ENCODE measurements around the gene VAV1.
"Not testable (repeated sequence)": the region's sequence is repeated elsewhere in the genome, so short reads cannot be mapped to it uniquely, and the experiment has no call there.

VAV1 gene

DNA sequence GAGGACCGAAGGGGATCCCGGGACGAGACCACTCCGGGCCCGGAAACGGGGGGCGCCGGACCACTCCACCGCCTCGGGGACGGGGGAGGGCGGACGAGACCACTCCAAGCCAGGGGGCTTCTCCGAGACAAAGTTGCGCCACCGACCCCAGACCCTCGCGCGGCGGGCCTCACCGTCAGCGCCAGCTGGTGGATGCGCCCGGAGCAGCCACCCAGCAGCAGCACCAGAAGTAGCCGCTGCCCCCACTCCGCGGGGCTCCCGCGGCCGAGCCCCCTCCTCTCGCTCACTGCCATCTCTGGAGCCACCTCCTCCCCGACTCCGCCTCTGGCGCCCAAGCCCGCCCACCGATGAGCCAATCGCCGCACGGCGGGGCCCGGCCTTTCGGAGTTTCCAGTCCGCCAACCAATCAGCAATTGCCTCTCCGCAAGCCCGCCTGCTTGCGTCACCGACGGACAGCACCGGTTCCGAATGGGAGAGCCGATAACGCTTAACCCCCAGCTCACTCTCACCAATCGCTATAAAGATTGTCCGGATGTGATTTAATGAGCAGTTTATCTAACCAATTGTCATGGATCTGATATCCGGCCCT is 35.1 kb upstream of the VAV1 start, which contains the start of gene GPR108:
GPR108 (minus strand) TSS at position 297 of the 589 bp plus-strand sequence; CDS start at position 293, 4 bp downstream.
- DNase-seq: peak; percentile 100

DNA sequence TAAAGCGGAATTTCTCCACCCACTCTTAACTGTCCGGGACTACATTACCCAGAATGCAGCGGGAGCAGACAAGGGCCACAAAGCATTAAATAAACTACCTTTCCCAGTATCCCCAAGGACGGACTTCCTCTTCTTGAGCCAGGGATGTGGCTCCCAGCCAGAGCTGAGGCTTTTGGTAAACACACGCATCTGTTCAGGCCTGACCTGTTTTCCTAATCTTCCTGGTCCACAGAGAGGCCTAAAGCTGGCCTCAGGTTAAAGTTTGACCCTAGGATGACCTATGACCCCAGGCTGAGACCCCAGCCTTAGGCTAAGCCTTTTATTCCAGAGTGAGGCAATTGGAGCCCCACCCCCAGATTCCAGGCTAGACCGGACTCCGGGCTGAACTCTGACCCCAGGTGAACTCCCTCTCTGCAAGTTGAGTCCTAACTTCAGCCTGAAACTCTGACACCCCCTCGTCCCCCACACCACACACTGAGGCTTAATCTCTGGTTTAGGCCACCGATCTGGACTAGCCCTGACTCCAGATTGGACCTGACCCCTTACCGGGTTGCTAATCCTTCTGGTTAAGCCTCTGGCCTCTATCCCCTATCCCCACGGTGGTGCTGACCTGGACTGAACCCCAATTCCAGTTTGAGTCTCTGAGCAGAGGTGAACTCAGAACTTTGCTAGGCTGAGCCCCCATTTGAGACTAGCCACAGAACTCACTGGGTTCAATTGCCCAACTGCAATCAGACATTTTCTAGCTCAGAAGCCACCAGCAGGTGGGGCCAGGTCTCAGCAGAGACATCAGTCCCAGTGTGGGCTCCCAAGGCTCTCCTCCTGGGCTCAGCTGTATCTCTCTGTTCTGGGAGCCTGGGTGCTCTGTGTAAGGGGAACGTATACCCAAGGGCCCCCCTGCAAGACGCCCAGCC is 34.4 kb upstream of the VAV1 start:
- peak; percentile 81 to 86 for DNase-seq

GRCh38 chr19:6738787-6739389 is 33.6 kb upstream of the VAV1 start:
- no peak for DNase-seq

DNA sequence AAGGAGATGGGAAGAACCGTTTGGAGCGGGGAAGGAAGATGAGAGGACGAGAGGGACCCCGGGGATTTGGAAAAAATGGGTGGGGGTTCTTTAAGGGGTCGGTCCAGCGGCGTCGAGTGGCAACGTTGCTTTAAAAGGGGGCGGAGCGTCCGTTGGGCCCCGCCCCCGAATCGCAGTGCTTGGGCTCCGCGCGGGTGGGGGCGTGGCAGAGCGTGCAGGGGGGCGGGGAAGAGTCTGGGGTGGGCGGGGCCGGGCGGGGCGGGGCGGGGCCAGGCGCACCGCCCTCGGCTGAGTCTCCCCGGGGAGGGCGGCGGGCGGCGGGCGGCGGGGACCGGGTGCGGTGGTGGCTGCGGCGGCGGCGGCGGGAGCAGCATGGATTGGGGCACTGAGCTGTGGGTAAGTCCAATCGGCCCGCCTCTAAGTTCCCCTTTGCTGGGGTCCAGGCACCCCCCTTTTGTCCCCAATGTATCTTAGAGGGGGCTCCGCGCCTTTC is 33.1 kb upstream of the VAV1 start, which contains the start of gene TRIP10:
TRIP10 (plus strand) TSS at position 291 of the 493 bp plus-strand sequence; CDS start at position 373, 82 bp downstream.
- DNase-seq: peak; percentile 83 to 90

DNA sequence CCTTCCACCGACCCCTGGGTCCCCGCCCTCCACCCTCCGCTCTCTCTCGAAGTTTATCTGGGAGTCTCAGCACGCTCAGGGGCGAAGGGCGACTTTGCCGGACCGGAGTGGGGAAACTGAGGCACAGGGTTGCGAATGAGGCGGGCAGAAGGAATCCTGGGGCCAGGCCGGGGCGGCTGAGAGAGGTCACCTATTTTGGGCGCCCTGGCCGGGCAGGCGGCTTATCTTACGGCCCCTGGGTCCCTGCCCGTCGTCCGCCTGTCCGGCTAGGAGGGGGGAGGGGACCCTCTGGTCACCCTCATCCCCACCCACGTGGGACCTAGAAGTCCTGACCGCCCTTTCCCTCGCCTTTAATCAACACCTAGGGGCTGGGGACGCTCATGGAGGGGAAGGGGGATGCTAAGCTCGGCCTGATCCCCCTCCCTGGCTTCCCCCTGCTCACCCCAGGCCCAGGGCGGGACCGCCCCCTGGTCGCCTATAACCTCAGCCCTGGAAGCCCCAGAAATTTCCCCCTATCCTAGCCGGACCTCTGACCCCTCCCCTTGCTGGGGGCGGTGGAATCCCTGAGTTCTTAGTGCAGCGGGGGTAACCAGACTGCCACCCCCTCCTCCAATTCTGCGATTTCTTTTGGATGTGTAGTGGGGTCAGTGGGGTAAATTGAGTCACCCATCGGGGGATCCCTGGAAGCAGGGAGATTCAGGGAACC is 32.5 kb upstream of the VAV1 start:
- peak in 1 of 2 donors; percentile 24 for DNase-seq

DNA sequence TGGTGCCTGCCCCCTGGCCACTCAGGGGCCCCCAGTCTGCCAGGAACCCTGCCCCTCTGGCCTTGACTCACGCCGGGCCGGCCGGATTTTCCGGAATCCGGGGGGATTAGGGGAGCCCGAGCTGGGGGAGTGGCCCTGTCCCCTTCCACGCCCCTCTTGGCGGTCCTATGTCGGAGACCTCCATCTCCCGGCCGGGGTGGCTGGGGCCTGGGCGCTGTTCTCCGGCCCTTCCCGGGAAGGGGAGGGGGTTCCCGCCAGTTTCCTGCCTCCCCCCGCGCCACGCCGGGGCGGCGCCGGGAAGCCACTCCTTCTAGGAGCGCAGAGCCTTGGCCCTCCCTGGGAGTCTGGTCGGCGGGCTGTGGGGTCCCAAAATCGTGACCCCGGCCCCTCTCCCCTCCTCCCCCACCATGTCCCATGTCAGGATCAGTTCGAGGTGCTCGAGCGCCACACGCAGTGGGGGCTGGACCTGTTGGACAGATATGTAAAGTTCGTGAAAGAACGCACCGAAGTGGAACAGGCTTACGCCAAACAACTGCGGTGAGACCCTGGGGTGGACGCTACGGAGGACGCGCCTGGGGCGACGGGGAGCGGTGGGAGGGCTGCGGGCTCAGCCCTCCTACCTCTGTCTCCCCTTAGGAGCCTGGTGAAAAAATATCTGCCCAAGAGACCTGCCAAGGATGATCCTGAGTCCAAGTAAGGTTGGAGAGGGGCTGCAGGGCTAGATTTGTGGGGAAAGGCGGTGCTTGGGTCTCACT is 31.7 kb upstream of the VAV1 start:
- peak in 1 of 2 donors; percentile 13 for DNase-seq

DNA sequence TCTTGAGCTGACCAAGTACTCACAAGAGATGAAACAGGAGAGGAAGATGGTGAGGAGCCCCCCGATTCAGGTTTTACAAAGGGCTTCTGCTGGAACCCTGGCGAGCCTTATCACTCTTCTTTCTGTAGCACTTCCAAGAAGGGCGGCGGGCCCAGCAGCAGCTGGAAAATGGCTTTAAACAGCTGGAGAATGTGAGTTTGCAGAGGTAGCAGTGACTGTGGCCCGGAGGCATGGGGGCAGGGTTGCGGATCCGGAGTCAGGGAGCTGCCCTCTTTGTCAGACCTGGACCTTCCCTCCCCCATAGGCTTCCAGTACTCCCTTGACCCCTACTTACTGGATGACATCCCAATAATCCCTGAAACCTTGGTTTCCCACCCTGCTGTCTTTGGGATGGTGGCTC is 29.4 kb upstream of the VAV1 start:
- DNase-seq: no peak

GRCh38 chr19:6743714-6744380 is 28.7 kb upstream of the VAV1 start:
- DNase-seq: no peak

DNA sequence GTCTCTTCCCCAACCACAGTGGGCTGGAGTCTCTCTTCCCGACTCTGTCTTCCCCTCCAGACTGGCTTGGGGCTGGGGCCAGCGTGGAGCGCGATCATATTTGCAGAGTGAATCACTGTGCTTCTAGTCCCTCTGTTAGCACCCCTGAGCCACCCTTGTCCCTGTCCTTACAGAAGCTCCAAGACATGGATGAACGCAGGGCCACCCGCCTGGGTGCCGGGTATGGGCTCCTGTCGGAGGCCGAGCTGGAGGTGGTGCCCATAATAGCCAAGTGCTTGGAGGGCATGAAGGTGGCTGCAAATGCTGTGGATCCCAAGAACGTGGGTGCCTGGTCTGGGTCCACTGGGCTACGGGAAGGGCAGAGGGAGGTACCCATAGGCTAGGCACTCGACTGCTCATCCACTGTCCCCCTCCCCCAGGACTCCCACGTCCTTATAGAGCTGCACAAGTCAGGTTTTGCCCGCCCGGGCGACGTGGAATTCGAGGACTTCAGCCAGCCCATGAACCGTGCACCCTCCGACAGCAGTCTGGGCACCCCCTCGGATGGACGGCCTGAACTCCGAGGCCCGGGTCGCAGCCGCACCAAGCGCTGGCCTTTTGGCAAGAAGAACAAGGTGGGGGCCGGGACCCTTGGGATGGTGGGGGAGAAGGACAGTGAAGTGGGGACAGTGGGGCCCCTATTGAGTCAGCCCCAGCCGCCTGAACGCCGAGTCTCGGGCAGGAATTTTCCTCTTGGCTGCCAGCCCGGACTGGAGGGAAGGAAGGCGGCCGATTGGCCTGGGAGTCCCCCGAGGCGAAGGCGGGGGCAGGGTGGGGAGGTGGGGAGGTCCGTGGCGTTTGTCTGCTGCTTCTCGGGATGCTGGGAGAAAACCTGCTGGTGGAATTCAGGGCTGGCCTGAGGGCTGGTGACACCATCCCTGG is 27.9 kb upstream of the VAV1 start:
- DNase-seq: no peak

- DNase-seq: no peak
Observed at GRCh38 chr19:6745965-6746364, 26.5 kb upstream of the VAV1 start.

DNA sequence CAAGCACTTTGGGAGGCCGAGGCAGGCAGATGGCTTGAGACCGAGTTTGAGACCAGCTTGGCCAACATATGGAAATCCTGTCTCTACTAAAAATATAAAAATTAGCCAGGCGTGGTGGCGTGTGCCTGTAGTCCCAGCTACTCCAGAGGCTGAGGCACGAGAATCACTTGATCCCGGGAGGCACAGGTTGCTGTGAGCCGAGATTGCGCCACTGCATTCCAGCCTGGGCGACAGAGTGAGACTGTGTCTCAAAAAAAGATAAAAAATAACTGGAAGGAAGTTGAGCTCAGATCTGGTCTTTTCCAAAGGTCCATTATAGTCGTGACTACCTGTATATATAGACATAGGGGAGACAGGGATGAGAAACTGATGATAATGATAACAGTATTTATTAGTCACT is 24.0 kb upstream of the VAV1 start:
- DNase-seq: not testable (repeated sequence)

DNA sequence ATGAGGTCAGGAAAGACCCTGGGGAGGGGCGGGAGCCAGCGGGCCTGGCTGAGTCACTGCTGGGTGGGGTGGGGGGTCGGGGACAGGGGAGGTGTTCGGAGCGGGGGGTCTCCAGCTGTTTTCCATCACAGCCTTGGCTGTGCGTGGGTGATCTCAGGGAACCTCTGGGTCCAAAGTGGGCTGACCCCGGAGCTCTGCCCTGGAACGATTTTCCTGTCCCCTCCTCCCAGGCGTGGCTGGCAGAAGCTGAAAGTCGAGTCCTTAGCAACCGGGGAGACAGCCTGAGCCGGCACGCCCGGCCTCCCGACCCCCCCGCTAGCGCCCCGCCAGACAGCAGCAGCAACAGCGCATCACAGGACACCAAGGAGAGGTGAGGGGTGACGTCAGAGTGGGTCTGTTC is 22.4 kb upstream of the VAV1 start:
- DNase-seq: no peak

DNA sequence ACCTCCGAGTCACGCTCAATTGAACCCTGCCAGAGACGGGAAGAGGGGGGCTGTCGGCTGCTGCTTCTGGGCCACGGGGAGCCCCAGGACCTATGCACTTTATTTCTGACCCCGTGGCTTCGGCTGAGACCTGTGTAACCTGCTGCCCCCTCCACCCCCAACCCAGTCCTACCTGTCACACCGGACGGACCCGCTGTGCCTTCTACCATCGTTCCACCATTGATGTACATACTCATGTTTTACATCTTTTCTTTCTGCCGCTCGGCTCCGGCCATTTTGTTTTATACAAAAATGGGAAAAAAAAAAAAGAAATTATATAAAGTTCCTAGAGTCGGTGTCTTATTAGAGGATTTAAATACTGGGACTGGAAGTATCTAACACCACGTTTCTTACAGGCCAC is 21.3 kb upstream of the VAV1 start:
- DNase-seq: no peak

GRCh38 chr19:6752256-6753177 is 20.0 kb upstream of the VAV1 start:
- no peak for DNase-seq

DNA sequence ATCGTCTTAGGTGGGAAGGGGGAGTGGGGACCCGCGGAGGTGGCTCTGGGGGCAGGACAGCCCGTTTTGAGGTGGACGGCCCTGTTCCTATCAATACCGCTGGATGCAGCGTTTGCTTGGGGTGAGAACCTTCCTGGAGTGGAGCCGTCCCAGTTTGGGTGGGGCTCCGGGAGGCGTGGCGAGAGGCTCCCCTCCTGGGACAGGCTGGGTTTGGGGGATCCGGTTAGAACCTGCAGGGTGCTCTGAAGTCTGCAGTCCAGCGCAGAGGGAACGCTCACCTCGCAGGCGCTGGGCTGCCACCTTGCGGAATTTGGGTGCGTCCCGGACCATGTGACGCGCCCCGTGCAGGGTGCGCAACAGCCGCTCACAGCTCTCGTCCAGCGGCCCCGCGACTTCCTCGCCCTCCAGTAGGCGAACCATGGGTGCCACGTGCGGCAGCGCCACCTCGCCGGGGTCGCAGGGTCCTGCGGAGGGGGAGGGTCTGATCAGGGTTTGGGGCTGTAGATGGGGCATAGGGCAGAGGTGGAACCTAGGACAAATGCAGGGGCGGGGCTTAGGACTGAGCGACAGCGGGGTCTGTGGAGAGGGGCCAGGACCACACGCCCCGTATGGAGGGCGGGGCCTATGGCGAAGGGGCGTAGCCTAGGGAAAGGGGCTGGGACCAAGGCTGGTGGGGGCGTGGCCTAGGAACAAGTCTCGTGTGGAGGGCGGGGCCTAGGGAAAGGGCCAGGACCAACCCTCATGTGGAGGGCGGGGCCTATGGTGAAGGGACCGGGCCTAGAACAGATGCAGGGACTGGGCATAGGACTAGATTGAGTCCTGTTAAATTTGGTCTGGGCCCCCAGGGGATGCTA is 19.1 kb upstream of the VAV1 start:
- peak; percentile 86 to 87 for DNase-seq

DNA sequence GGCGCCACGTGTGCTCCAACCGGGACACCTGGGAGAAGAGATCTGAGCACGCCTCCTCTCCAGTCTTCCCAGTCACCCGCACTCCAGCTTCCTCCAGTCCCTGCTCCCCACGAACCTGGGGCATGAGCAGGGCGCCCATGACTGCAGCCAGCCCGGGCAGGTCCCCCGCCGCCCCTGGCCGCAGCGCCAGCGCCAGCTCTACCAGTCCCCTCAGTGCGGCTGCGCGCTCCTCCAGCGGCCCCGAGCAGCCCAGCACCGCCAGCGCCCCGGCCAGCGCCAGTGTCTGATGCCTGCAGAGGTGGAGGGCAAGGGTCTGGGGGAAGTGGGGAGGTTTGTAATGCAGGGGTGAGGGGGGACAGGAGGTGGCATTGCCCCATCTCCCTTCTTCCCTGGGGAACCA is 18.4 kb upstream of the VAV1 start:
- no peak for DNase-seq

GRCh38 chr19:6754653-6755463 is 17.6 kb upstream of the VAV1 start:
- no peak for DNase-seq
